Subcutaneous adipose tissue (tissue), 4 donors: Measurements from ENCODE around the gene ECEL1. TPM values are rescaled to one million over a fixed set of nuclear protein-coding genes. Genes with fewer than 3 reads are reported as not detected.

ENCODE experiments used
- total RNA-seq, 4 donors: library from RNA; depleted of rRNA; stranded (reverse); fragments of >200 nt; gene quantifications; one replicate each; pipeline ENCODE4 v1.1.0, GENCODE V29; 2016
- TF ChIP-seq, protein P1 (sequence below): fragments of 450-650 bp; IDR thresholded peaks from one replicate; pipeline ENCODE4 v1.5.1; 2016; ENCODE audit warnings: low read depth, mild to moderate bottlenecking, control low read depth, antibody characterized with exemption, moderate library complexity

ECEL1 gene
- total RNA-seq, 4 donors from 2014 or later: not detected

DNA sequence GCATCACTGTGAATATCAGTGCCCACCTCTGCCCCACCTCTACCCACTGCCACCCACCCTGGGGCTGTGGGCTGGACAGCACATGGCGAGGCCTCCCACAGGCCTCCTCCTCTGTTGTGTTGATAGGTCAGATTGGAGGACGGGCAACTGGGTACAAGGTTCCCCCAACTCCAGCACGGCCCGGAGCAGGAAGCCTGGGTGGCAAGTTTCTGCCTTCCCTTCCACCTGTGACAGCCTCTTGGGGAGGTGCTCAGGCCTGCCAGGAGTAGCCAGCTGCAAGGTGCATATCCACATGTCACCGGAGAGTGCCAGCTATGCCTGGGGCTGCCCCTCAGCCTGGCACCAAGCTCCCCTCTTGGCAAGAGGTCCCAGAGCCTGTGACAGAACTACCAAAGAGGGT lies 6.9 kb upstream of the ECEL1 start:
- TF ChIP-seq, protein P1, sequence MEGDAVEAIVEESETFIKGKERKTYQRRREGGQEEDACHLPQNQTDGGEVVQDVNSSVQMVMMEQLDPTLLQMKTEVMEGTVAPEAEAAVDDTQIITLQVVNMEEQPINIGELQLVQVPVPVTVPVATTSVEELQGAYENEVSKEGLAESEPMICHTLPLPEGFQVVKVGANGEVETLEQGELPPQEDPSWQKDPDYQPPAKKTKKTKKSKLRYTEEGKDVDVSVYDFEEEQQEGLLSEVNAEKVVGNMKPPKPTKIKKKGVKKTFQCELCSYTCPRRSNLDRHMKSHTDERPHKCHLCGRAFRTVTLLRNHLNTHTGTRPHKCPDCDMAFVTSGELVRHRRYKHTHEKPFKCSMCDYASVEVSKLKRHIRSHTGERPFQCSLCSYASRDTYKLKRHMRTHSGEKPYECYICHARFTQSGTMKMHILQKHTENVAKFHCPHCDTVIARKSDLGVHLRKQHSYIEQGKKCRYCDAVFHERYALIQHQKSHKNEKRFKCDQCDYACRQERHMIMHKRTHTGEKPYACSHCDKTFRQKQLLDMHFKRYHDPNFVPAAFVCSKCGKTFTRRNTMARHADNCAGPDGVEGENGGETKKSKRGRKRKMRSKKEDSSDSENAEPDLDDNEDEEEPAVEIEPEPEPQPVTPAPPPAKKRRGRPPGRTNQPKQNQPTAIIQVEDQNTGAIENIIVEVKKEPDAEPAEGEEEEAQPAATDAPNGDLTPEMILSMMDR: no peak

DNA sequence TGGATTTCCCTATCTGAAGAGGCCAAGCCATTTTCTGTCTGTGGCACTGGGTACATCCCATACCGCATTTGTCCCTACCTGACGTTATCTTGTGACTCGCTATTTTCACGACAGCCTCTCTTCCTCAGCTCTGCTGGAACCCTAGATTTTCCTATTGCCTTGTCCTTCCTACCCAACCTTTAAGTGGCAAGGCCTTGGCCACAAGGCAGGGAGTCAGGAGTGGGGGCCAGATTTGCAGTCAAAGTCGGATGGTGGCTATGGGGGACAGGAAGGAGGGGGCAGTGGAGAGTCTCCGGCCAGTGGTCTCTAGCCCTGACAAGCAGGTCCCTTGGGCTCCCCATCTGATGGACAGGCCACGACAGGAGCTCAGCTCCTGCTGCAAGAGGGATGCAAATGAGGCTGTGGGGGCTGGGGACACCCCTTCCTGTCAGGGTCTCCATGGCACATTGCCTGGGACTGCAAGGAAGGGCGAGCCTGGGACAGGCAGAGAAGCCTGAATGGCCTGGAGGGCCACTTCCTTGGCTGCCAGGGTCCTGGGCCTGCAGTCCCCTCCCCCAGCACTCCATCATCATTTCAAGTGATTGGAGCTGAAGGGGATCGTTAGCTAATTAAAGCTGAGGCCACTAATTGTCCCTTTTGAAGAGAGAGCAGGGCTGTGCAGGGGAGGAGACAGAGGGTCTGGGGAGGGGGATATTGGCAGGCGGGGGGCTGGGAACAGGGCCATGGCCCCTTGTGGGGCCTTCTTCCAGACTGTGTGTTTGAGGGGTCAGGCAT lies 6.3 kb upstream of the ECEL1 start:
- TF ChIP-seq, protein P1: no peak

DNA sequence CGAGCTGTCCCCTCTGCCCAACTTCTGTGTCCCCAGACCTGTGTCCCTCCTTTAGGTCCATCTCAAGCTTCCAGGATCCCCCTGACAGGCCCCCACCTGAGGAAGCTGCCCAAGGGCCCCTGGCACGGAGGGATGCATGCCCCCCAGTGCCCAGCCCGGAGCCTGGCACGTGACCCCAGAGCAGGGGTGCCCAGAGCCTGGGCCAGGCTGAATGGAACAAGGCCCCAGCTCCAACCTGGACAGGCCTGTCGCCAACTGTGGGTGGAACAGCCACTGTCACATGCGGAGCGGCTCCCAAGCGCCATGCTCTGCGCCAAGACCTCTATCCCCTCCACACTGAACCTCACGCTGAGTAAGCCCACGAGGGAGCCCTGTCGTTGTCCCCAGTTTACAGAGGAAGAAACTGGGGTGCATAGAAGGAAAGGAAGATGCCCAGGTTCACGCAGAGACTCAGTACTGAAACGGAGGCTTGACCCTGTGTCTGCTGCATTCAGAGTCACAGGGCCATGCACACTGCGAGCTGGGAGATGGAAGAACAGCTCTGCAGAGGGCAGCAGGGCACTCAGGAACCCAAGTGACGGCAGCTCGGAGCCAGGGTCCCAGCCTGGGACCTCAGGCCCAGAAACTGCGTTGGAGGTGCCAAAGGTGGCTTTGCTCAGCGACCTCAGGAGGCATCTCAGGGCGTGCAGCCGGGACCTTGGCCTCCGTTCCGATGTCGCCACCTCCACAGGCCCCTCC lies 5.5 kb upstream of the ECEL1 start:
- TF ChIP-seq, protein P1: no peak

DNA sequence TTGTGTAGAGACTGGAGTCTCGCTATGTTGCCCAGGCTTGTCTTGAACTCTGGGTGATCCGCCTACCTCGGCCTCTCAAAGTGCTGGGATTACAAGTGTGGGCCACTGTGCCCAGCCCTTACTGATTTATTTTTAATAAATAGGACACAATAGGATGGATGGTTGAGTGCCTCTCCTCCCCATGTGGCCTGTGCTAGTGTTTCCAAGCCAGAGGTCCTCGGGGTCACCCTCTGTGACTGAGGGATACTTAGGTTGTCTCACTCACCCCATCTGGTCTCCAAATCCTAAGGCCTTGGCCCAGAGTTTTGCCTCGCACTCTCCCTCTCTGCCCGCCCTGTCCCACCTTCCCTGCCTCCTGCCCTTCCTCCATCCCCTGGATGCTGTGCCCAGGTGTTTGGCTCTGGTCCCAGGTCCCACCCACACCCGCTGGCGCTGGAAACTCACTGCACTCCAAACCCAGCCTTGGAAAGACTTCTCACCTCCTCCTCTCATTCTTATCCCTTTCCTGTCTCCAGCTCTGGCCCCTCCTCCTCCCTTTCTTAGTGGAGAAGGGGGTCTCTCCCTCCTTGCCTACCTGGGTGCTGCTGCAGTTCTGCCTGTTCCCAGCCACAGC lies 4.7 kb upstream of the ECEL1 start:
- TF ChIP-seq, protein P1: no peak

DNA sequence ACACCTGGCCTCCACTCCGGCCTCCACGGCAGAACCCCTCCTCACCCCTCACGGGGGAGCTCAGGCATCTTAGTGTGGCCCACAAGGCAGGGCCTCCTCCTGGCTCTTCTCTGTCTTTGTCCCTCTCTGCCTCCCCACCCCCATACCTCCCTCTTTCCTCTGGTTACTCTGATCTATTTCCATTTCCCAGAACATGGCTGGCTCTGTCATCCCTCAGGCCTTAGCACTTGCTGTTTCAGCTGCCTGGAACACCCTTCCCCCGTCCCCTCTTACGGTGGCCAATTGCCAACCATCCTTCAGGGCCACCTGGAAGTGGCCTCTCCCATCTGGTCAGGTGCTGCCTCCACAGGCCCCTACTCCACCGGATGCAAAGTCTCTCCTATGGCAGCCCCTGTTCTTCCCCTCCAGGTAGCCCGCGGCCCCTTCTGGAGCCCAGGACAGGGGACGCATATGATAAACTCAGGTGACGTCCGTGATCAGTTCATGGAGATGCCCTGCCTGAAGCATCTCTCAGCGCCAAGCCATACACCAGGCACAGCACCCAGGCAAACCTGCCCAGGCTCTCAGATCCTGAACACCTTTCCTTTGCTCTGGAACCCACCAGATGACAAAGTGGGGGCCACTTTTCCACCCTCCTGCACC lies 3.6 kb upstream of the ECEL1 start:
- TF ChIP-seq, protein P1: no peak

DNA sequence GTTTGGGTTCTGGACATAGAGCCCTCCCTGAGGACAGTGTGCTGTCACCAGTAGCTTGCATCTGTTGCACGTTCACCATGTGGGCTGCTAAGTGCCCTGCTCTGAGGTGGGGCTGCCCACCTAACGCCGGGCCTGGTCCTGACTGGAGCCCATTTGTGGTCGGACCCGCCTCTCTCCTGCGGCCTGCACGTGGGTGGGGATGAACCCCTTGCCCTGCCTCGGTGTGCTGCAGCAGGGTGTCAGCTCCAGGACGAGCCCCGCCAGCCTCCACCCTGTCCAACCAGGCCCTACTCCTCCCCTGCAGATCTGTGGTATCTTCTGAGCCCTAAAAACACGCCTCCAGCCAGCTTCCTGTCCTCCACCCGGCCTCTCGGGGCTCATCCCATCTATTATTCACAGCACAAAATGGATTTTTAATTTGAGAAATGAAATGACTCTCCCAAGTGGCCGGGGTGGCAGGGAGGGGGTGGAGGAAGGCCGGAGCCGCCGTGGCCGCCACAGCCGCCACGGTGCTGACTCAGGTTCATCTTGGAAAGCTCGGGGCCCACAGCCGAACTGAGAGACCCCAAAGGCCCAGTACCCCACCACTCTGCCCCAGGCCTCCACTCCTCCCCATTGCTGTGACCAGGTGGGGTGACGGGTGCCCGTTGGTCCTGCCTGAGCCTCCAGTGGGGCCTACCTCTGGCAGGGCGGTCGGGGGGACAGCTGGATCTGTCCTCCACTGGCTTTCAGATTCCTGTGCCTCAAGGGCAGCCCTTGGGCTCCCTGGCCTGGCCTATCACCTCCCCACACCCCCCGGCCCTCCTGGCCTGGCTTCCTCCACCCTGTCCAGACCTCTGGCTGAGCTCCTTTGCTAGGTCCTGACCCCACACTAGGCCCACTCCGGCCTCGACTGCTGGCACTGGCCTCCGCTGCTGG lies 2.8 kb upstream of the ECEL1 start:
- TF ChIP-seq, protein P1: no peak
